CD4-positive, alpha-beta T cell treated with Interferon alpha-2 for 1 hour (primary cell): Measurements from ENCODE around the gene GRID2.
A peak's percentile ranks its signal among the peaks of the same experiment; 100 is the strongest.

Experiments
- DNase-seq, 2 donors: peaks; one replicate each; pipeline ENCODE4 v3.0.0-alpha.2; 2020 to 2022

GRID2 gene

DNA sequence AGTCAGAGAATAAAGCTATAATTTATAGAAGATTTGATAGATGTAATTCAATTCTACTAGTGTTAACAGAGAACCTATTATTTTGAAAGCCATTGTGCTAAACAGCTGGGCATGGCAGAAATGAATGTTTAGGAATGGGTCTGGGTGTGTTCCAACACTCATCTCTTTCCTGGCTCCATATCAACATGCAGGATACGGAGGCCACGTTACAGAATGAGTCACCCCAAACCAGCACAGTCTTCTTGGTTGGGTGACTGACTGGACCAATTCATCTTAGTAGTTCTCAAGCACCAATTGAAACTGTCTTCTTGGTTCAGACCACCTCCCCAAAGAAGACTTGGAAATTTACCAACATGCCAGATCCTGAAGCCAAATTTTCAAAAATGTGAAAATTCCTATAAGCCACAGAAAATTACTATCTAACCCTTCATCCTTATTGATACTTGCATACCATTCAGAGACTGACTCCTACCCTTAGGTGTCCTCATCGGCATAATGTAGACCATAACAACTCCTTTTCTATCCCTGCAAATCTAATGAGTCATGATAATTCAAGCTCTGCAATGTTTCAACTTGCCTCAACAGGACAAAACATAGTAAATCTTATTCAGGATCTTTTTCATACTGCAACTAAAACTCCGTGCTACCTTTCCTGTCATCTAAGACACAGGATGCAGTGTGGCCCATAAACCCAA lies 1472.8 kb downstream of the GRID2 start:
- DNase-seq, result no peak

DNA sequence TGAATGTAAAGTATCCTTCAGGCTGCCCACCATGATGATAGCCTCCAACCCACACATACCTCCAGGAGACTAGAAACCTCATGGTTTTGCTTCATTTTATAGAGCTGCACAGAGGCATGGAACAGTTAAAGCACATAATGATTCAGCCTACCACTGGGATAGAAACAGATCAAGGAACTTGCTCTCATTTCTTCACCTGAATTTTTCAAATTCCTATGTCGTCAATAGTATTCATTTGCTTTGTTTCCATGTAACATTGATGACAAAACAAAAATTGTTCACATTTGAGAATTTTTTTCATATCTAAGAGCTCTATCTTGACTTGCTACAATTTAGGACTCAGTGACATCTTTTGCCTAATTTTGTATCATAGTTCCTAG lies 1473.3 kb downstream of the GRID2 start:
- no peak for DNase-seq

DNA sequence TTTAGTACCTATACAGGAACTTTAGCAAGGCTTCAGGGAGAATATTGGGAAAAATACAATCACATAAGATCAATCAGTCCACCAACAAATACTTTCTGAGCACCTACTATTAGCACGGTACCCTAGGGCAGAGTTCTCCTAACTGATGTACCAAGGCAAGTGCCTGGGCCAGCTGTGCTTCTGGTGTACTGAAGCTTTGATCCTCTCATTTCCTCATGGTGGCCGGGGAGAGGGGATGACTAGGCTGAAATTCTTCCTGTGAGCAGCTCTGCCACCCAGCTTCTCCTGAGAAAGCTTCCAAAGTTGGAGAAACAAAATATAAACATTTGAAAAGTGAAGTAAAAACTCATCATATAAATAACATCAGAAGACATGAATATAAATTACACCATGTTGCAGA lies 1475.5 kb downstream of the GRID2 start:
- DNase-seq, result no peak

DNA sequence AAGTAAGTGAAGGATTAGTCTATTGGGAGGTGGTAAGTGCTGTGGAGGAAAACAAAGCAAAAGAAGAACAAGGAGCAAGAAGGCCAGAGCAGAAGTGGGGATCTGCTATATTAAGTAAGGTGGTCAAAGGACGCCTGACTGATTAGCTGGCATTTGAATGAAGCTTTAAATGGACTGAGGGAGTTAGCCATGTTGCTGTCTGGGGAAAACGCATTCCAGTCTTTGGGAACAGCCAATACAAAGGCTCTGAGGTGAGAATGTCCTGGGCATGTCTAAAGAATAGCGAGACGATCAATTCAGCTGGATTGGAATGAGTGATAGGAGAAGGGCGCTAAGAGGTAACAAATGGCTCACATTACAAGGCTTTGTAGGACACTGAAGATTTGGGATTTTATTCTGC lies 1476.3 kb downstream of the GRID2 start:
- DNase-seq, result no peak

DNA sequence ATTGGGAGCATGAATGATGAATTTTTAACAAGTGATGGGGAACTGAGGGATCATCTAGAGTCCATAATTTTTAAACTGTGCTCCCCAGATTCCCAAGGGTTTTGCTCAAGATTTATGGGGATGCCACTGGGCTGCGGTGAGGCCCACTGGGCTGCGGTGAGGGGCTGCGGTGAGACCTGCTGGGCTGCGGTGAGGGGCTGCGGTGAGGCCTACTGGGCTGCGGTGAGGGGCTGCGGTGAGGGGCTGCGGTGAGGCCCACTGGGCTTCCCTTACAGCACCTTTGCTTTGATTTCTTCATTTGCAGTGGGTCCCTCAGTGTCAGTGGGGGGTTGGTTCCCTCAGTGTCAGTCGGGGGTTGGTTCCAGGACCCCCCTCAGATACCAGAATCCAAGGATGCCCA lies 1477.4 kb downstream of the GRID2 start:
- DNase-seq, result no peak

DNA sequence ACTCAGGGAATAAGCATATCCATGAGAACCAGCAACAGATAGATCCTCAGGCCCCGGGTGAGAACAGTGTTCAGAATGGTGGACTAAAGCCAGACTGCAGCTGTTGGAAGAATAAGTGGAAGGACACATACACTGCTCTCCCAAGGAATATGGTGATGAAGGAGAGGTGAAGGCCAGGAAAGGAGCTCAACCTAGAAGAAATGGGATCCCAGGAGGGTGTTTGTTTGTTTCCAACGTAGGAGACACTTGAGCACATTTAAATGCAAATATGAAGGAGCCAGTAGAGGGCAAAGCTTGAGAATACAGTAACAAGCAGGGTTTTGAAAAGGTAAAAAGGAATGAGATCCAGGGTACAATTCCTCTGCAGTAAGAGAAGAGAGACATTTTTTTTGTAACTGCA lies 1482.4 kb downstream of the GRID2 start:
- DNase-seq, result no peak

DNA sequence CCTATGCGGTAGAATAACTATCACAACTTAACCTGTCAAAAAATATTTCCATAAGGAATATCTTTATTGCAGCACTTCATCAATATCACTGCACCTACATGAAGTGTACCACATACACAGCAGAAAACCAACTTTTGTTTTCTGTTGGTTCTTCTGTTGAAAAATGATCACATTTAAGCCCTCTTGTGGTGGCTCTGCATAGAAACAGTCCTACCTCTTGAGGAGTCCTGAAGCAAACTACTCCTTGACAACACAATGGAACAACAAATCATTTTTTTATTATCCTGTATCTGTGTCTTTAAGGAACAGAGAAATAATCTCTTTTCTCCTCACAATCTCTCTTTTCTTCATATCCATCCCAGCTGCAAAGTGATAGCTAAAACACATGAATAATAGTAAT lies 1484.9 kb downstream of the GRID2 start:
- no peak for DNase-seq

DNA sequence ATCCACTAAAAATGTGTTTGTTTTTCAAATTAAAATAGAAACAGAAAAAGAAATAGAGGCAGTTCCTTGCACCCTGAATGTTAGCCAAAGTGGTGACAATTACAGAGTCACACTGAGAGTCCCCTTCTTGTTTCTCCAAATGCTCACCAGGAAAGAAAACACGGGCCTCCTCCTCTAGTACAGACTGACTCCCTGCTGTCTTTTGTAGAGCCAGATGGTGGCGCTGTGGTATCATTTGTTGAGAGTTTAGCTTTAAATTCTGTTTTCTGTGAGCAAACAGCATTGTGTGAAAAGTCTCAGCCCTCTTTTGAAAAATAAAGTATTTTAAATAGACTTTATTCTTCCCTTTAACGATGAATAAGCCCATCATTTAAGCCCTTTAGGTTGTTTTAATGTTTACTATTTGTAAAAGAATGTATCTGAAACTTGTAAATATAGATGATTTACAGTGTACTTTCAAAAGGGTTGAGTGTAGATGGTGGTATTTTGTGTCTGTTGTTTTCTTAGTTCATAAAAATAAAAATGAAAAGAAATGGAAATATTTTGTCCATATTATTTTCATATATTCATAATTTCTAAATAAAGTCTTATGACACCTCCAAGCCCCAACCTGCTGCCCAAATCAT lies 1487.9 kb downstream of the GRID2 start:
- peak in 1 of 2 donors; percentile 28 for DNase-seq

DNA sequence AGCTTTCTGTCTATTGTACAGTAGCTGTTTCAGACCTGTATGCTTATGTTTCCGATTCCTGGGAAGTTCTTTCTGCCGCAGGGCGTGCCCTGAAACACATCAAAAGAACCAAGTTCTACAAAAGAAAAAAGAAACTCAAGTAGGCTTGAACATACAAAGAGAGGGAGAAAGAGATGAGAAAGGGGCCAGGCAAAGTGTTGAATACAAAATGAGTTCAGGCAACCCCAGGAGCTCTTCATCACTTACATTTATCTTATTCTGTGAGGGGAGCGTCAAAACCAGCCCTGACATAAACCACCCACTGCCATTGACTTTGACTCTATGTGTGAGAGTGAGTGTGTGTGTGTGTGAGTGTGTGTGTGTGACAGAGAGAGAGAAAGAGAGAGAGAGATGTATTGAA lies 1498.3 kb downstream of the GRID2 start:
- DNase-seq, result no peak

DNA sequence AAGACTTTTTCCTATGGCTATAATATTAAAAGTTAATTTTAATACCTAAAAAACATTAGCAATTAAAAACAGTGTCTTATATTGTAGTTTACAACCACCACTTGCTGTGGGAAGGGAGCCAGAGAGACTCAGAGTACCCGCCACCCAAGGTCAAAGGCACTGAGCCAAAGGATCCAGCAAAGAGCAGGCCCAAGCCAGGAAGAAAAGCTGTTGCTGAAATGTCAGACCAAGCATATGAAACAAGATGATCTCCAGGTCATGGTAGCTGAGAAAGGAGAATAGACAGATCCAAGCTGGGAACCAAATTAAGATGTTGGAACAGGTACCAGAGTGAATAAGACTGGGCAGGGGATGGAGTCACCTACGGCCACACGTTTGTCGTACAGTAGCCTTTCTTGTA lies 1506.0 kb downstream of the GRID2 start:
- DNase-seq, result no peak

DNA sequence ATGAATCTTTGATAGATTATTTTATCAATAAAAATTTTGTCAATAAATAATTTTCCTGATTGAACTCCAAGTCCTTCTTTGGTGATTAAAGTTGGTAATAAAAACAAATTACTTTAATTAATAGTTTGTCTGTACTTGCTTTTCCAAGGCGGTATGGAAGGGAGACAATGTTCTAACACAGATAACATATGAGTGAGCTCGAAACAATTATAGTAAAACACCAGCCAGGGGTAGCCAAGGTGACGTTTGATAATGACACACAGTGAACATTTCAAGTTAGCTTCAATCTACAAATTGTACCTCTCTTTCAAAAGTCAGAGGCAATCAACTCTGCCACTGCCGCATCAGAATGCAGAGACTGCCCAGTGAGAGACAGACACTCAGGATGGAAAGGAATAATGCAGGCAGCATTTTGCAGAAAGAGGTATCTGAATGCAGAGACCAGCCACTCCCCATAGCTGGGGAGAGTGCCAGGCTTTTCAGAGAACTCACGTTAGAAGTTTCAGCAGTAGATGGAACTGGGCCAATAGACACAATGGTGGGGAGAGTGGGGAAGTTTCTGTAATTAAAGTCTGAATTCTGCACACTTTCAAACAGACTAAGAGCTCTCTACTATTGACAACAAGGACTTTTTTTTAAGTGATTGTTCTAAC lies 1506.7 kb downstream of the GRID2 start:
- DNase-seq, result no peak

DNA sequence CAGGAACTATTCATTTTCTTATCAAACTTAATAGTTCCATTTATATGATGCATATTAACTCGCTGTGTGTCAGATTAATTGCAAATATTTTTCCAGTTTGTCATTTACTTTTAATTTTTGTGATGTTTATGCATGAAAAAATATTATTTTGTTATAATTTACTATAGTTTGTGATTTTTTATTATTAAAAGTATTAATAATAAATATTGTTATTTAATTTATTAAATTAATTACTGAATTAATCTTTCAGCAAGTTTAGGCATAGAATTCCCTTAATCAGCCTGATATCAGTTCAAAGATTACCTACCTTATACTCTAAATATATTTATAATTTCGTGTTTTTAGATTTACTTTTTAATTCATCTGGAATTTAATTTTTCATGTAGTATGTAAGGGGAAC lies 1509.3 kb downstream of the GRID2 start:
- no peak for DNase-seq

DNA sequence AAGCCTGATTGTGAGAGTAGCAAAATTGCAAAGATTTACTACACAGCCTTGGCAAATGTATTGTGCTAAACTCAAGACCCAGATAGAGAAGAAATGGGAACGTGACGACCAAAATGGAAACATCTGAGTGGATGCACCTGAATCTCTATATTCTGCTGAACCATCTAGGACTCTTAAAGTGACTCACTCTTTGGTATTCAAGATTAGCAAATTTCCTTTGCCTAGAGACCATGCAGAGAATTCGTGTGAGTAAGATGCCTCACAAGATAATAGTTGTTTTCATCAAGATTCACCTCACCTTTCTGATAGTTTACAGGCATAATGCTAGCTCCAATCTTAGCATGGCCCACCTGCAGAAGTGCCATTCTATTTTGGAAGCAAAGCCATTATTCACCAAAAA lies 1510.4 kb downstream of the GRID2 start:
- no peak for DNase-seq

DNA sequence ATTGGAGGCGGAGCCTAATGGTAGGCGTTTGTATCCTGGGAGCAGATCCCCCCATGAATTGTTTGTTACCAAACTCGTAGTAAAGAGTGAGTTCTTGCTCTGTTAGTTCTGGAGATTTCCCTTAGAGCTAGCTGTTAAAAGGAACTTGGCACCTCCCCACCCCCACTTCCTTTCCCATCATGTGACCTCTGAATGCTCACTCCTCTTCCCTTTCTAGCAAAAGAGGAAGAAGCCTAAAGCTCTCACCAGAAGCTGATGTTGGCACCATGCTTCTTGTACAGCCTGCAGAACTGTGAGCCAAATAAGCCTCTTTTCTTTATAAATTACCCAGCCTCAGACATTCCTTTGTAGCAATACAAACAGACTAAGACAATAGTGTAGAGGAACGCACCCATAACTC lies 1511.0 kb downstream of the GRID2 start:
- DNase-seq, result no peak
